ENCODE data around the gene MISP.
"Not testable (repeated sequence)": the region's sequence is repeated elsewhere in the genome, so short reads cannot be mapped to it uniquely, and the experiment has no call there.

MISP gene

GRCh38 chr19:725461-726089 is 25.3 kb upstream of the MISP start:
- no peak for DNase-seq

GRCh38 chr19:726993-727956 is 23.6 kb upstream of the MISP start:
- no peak for DNase-seq

- no peak for DNase-seq
Observed at GRCh38 chr19:728011-728410, 22.9 kb upstream of the MISP start.

GRCh38 chr19:729564-729963 is 21.3 kb upstream of the MISP start:
- DNase-seq, result not testable (repeated sequence)

- DNase-seq, result no peak
Observed at GRCh38 chr19:729965-730668, 20.8 kb upstream of the MISP start.

GRCh38 chr19:731000-731399 is 19.9 kb upstream of the MISP start:
- DNase-seq, result no peak

- DNase-seq, result no peak
Observed at GRCh38 chr19:732148-733069, 18.5 kb upstream of the MISP start.

- DNase-seq, result no peak
Observed at GRCh38 chr19:734716-735115, 16.2 kb upstream of the MISP start.

- DNase-seq, result no peak
Observed at GRCh38 chr19:736125-736524, 14.8 kb upstream of the MISP start.

GRCh38 chr19:737591-738093 is 13.3 kb upstream of the MISP start:
- DNase-seq, result peak; percentile 56

- DNase-seq, result no peak
Observed at GRCh38 chr19:738509-739128, 12.3 kb upstream of the MISP start.

GRCh38 chr19:739998-740715 is 10.8 kb upstream of the MISP start:
- DNase-seq, result no peak

- not testable (repeated sequence) for DNase-seq
Observed at GRCh38 chr19:740816-741505, 10.0 kb upstream of the MISP start.

- DNase-seq, result no peak
Observed at GRCh38 chr19:741506-742131, 9.3 kb upstream of the MISP start.

- DNase-seq, result no peak
Observed at GRCh38 chr19:742540-743075, 8.3 kb upstream of the MISP start.

- DNase-seq, result no peak
Observed at GRCh38 chr19:743168-743687, 7.7 kb upstream of the MISP start.

- not testable (repeated sequence) for DNase-seq
Observed at GRCh38 chr19:745138-745537, 5.8 kb upstream of the MISP start.

GRCh38 chr19:746208-746819 is 4.6 kb upstream of the MISP start:
- DNase-seq, result no peak

GRCh38 chr19:746956-747355 is 4.0 kb upstream of the MISP start:
- no peak for DNase-seq

Measured in T-helper 9 cell (primary cell).